Psoas muscle (tissue), 8 donors: Measurements from ENCODE around the gene ZNF578. TPM values are rescaled to one million over a fixed set of nuclear protein-coding genes. Genes with fewer than 3 reads are reported as not detected.
"Not testable (repeated sequence)": the region's sequence is repeated elsewhere in the genome, so short reads cannot be mapped to it uniquely, and the experiment has no call there.

Source experiments
- ATAC-seq, 4 donors: fragments of 200-7000 bp; cut with Tn5 transposase; one replicate each; pipeline ENCODE4 v1.9.1; 2020; ENCODE audit warnings: moderate library complexity in 3 of 4, mild to moderate bottlenecking in 2 of 4
- DNase-seq, 2 donors: peaks; one replicate each; pipeline ENCODE4 v3.0.0-alpha.2; 2020
- H3K27ac ChIP-seq: fragments of 200-600 bp; one replicate; pipeline ENCODE4 v1.8.0; 2022
- H3K27me3 ChIP-seq, 3 donors: fragments of 200-600 bp in 1 of 3; one replicate each; pipeline versions ENCODE4 v1.6.1 to v1.8.0; 2013 to 2022; ENCODE audit warnings: low read length in 2 of 3, mild to moderate bottlenecking in 2 of 3, moderate library complexity in 1 of 3; ENCODE audit not compliant: insufficient read depth in 3 of 3
- H3K36me3 ChIP-seq, 2 donors: fragments of 200-600 bp in 1 of 2; one replicate each; pipeline versions ENCODE4 v1.6.1 to v1.8.0; 2013 to 2022; ENCODE audit warnings: low read depth in 1 of 2, mild to moderate bottlenecking in 1 of 2, moderate library complexity in 1 of 2; ENCODE audit not compliant: insufficient read depth in 1 of 2
- H3K4me1 ChIP-seq: fragments of 200-600 bp; one replicate; pipeline ENCODE4 v1.8.0; 2022
- H3K4me3 ChIP-seq: fragments of 200-600 bp; one replicate; pipeline ENCODE4 v1.8.0; 2022; ENCODE audit warnings: mild to moderate bottlenecking
- H3K9me3 ChIP-seq: fragments of 200-600 bp; one replicate; pipeline ENCODE4 v1.8.0; 2022
- CTCF ChIP-seq: fragments of 200-600 bp; IDR thresholded peaks from one replicate; pipeline ENCODE4 v1.8.0; 2022; ENCODE audit warnings: antibody characterized with exemption
- WGBS, 3 donors: extraction: QIAGEN DNeasy Blood & Tissue Kit; methylation state at CpG; one replicate each; pipeline versions ENCODE4 v1.1.6 to v1.1.7; 2013; 5-methylcytosine and 5-hydroxymethylcytosine counted together
- intact Hi-C, 2 donors: fragments of 100-400 bp; cut with DNase I; formaldehyde crosslinking; loops; one replicate each; pipeline versions ENCODE4 v1.11.0 to v1.14.2; 2022
- polyA plus RNA-seq, 3 donors: library from polyadenylated mRNA; stranded (reverse); fragments of 200-250 nt; gene quantifications; one replicate each; pipeline ENCODE4 v1.2.3, GENCODE V29; 2013
- total RNA-seq, 4 donors: library from RNA; stranded (reverse); fragmentation: NEBNext Ultra II Directional in 2 of 4; extraction: Animal tissue kit (Norgen Biotek cat#: 25700) in 2 of 4; gene quantifications; one replicate each; pipeline versions ENCODE4 v1.2.1 to v1.2.4, GENCODE V29; 2021 to 2023
- donor health status: healthy with polysubstance abuse.
- donor health status: DM: no; HTN: no; CAD: no; lungs with moderate emphysema.
- donor health status: Bipolar disorder and iron deficiency.
- donor health status: healthy.
- donor health status: DM: yes; HTN: yes; CAD: no.
- donor health status: DM: no; HTN: no; CAD: no.
- donor health status: DM: no; HTN: no; CAD: no.
- donor health status: DM: yes; HTN: yes; CAD: no.

ZNF578 gene
- total and polyA plus RNA-seq, 7 donors: 0.10 to 0.71 (median 0.41) TPM

GRCh38 chr19:52507266-52507665 lies 53.9 kb downstream of the ZNF578 start:
- Histone ChIP-seq H3K27me3 (no peaks in the 10 kb centered on the region), H3K4me3 (no peak overlapping the region), H3K4me1 (no peaks in the 10 kb centered on the region), H3K9me3 (peaks cover 42% of the 10 kb centered on the region), H3K27ac (no peak overlapping the region), H3K36me3 (no peaks in the 10 kb centered on the region)
- ATAC-seq (no peak), DNase-seq (no peak)
- WGBS, 3 donors: 97 to 98% (median 97%) methylated on average over 5 of the region's 5 CpGs
- TF ChIP-seq CTCF: no peak
- intact Hi-C loops: no loop called here

GRCh38 chr19:52516191-52516590 lies 62.8 kb downstream of the ZNF578 start:
- Histone ChIP-seq H3K4me1 (no peaks in the 10 kb centered on the region), H3K36me3 (no peaks in the 10 kb centered on the region), H3K27ac (no peak overlapping the region), H3K27me3 (peaks cover 0 to 2% (median 0%) of the 10 kb centered on the region in 3 donors), H3K4me3 (no peak overlapping the region), H3K9me3 (peaks cover 27% of the 10 kb centered on the region)
- no peak for TF ChIP-seq CTCF
- 90 to 94% (median 93%) methylated on average over 5 of the region's 5 CpGs for WGBS, 3 donors
- no peak for DNase-seq
- ATAC-seq: no peak
- intact Hi-C loops: no loop called here

GRCh38 chr19:52518646-52519045 lies 65.3 kb downstream of the ZNF578 start:
- H3K36me3 ChIP-seq: no peaks in the 10 kb centered on the region
- intact Hi-C loops: no loop called here
- H3K4me3 ChIP-seq: no peak overlapping the region
- H3K27ac ChIP-seq: no peak overlapping the region
- peaks cover 0 to 3% (median 0%) of the 10 kb centered on the region in 3 donors for H3K27me3 ChIP-seq
- H3K4me1 ChIP-seq: no peaks in the 10 kb centered on the region
- DNase-seq (no peak), ATAC-seq (no peak)
- WGBS, 3 donors: 39 to 56% (median 48%) methylated on average over 2 of the region's 2 CpGs
- TF ChIP-seq CTCF: no peak
- H3K9me3 ChIP-seq: peaks cover 8% of the 10 kb centered on the region

GRCh38 chr19:52519175-52519574 lies 65.8 kb downstream of the ZNF578 start:
- H3K4me3 ChIP-seq, H3K27ac ChIP-seq, ATAC-seq, H3K9me3 ChIP-seq, DNase-seq, H3K27me3 ChIP-seq, intact Hi-C loops, H3K36me3 ChIP-seq, H3K4me1 ChIP-seq: not testable (repeated sequence)
- 62 to 78% (median 75%) methylated on average over 6 to 7 of the region's 7 CpGs for WGBS, 3 donors

- DNase-seq: no peak
- Histone ChIP-seq H3K4me1 (no peaks in the 10 kb centered on the region), H3K4me3 (no peak overlapping the region), H3K36me3 (no peaks in the 10 kb centered on the region), H3K27ac (no peak overlapping the region), H3K9me3 (peaks cover 7% of the 10 kb centered on the region), H3K27me3 (peaks cover 0 to 3% (median 0%) of the 10 kb centered on the region in 3 donors)
- TF ChIP-seq CTCF: no peak
- ATAC-seq: no peak
- WGBS, 3 donors: 30 to 46% (median 41%) methylated on average over 4 of the region's 4 CpGs
- intact Hi-C loops: no loop called here
These were observed 66.7 kb downstream of the ZNF578 start for GRCh38 chr19:52520013-52520412.
